ENCODE data around the gene CFH.
"Not testable (repeated sequence)": the region's sequence is repeated elsewhere in the genome, so short reads cannot be mapped to it uniquely, and the experiment has no call there.

The CFH gene

GRCh38 chr1:196765019-196765740 lies 113.3 kb downstream of the CFH start:
- not testable (repeated sequence) for DNase-seq (ENCODE audit: low read depth, low spot score)

- not testable (repeated sequence) for DNase-seq (ENCODE audit: low read depth, low spot score)
These were observed 118.0 kb downstream of the CFH start for GRCh38 chr1:196769823-196770222.

- DNase-seq (ENCODE audit: low read depth, low spot score), result no peak
These were observed 121.9 kb downstream of the CFH start for GRCh38 chr1:196773713-196774112.

- no peak for DNase-seq (ENCODE audit: low read depth, low spot score)
These were observed 122.3 kb downstream of the CFH start for GRCh38 chr1:196774175-196774574.

GRCh38 chr1:196774603-196775002 lies 122.8 kb downstream of the CFH start, which contains the start of gene CFHR3:
Gene CFHR3, plus strand, starts transcription at chr1:196774840. Its CDS starts 47 bp downstream, at chr1:196774887.
- no peak for DNase-seq (ENCODE audit: low read depth, low spot score)

- DNase-seq (ENCODE audit: low read depth, low spot score), result no peak
These were observed 125.8 kb downstream of the CFH start for GRCh38 chr1:196777603-196778002.

- no peak for DNase-seq (ENCODE audit: low read depth, low spot score)
These were observed 127.2 kb downstream of the CFH start for GRCh38 chr1:196779093-196779492.

- not testable (repeated sequence) for DNase-seq (ENCODE audit: low read depth, low spot score)
These were observed 139.4 kb downstream of the CFH start for GRCh38 chr1:196791252-196791651.

GRCh38 chr1:196794103-196794502 lies 142.3 kb downstream of the CFH start:
- DNase-seq (ENCODE audit: low read depth, low spot score), result not testable (repeated sequence)
